Activated CD8-positive, alpha-beta memory T cell treated with anti-CD3 and anti-CD28 coated beads, Interleukin-2, amount 10 ng/mL, durations not matched to agents 7 days and 5 days (primary cell): ENCODE results near the gene ATAD3A. TPM values are rescaled to one million over a fixed set of nuclear protein-coding genes. Genes with fewer than 3 reads are reported as not detected.

Experiments
- total RNA-seq, 2 experiments: library from RNA; stranded (reverse); gene quantifications; one replicate each; pipeline ENCODE4 v1.2.3, GENCODE V29; 2021

ATAD3A gene
- total RNA-seq, 2 experiments from 2014 or later = 45.1 to 58.9 TPM

Other genes starting within 250 kb of the ATAD3A start
- gene UBE2J2, start 238.3 kb upstream of the ATAD3A start, total RNA-seq = 10 to 100 TPM; 71.3 to 83.3 TPM
- 1 to 10 TPM; 4.7 to 5.0 TPM for gene SCNN1D, start 231.7 kb upstream of the ATAD3A start, total RNA-seq
- 10 to 100 TPM; 71.7 to 99.9 TPM for gene ACAP3, start 204.2 kb upstream of the ATAD3A start, total RNA-seq
- gene PUSL1, start 203.6 kb upstream of the ATAD3A start, total RNA-seq = 10 to 100 TPM; 26.3 to 27.2 TPM
- 100 to 1,000 TPM; 126 to 135 TPM for gene INTS11, start 187.5 kb upstream of the ATAD3A start, total RNA-seq
- 10 to 100 TPM; 17.6 to 18.5 TPM for gene CPTP, start 187.4 kb upstream of the ATAD3A start, total RNA-seq
- under 1 TPM; 0.77 to 0.82 TPM for gene TAS1R3, start 180.9 kb upstream of the ATAD3A start, total RNA-seq
- gene DVL1, start 162.7 kb upstream of the ATAD3A start, total RNA-seq = 10 to 100 TPM; 35.2 to 42.0 TPM
- under 1 TPM in 1 of 2 experiments, not detected in 1; 0.61 TPM for gene MXRA8, start 153.6 kb upstream of the ATAD3A start, total RNA-seq
- 100 to 1,000 TPM; 139 to 141 TPM for gene AURKAIP1, start 137.0 kb upstream of the ATAD3A start, total RNA-seq
- 100 to 1,000 TPM; 120 to 124 TPM for gene CCNL2, start 112.8 kb upstream of the ATAD3A start, total RNA-seq
- 100 to 1,000 TPM in 1 of 2 experiments, 10 to 100 TPM in 1; 95.2 to 130 TPM for gene MRPL20, start 104.9 kb upstream of the ATAD3A start, total RNA-seq
- not detected for gene ANKRD65, start 90.9 kb upstream of the ATAD3A start, total RNA-seq
- under 1 TPM; 0.20 to 0.28 TPM for gene VWA1, start 76.5 kb upstream of the ATAD3A start, total RNA-seq
- under 1 TPM; 0.38 to 0.87 TPM for gene ATAD3C, start 62.5 kb upstream of the ATAD3A start, total RNA-seq
- gene ATAD3B, start 40.4 kb upstream of the ATAD3A start, total RNA-seq = 10 to 100 TPM; 46.5 to 63.3 TPM
- gene TMEM240, start 28.5 kb downstream of the ATAD3A start, total RNA-seq = under 1 TPM; 0.38 to 0.61 TPM
- gene SSU72, start 62.7 kb downstream of the ATAD3A start, total RNA-seq = 100 to 1,000 TPM; 114 to 132 TPM
- gene FNDC10, start 88.0 kb downstream of the ATAD3A start, total RNA-seq = 1 to 10 TPM; 3.1 to 4.4 TPM
- gene MIB2, start 103.3 kb downstream of the ATAD3A start, total RNA-seq = 10 to 100 TPM; 40.0 to 48.3 TPM
- gene MMP23B, start 120.0 kb downstream of the ATAD3A start, total RNA-seq = 1 to 10 TPM in 1 of 2 experiments, under 1 TPM in 1; 0.79 to 1.2 TPM
- 10 to 100 TPM; 40.5 to 45.9 TPM for gene CDK11B, start 146.8 kb downstream of the ATAD3A start, total RNA-seq
- 10 to 100 TPM; 46.2 to 50.9 TPM for gene SLC35E2B, start 180.6 kb downstream of the ATAD3A start, total RNA-seq
- gene CDK11A, start 212.2 kb downstream of the ATAD3A start, total RNA-seq = 100 to 1,000 TPM in 1 of 2 experiments, 10 to 100 TPM in 1; 80.5 to 100 TPM